HG03103 (cell line): ENCODE results near the gene CCDC148.

Experiments used
- ATAC-seq: cut with Tn5 transposase; IDR thresholded peaks from one replicate; pipeline ENCODE4 v1.9.1; 2021; ENCODE audit warnings: low read depth; ENCODE audit not compliant: unreplicated experiment

The CCDC148 gene

DNA sequence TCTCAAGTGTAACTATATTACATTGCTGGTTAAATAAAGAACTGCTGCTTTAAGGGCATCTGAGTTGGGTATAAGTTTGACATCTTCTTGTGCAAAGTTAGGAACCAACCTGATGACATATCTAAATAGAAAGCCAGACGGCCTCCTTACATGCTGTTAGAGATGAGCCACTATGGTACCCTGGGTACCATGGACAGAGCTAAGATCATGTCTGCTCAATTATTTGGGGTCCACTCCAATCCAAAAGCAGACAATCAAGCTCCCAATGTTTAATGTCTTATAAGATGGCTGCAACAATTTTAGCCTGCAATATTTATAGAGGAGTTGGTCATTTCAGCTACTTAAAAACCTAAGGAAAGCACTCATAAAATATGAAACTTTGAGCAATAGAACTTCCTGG is 268.6 kb downstream of the CCDC148 start:
- ATAC-seq = no peak

GRCh38 chr2:158184556-158185343 is 271.8 kb downstream of the CCDC148 start:
- ATAC-seq = no peak

GRCh38 chr2:158184001-158184400 is 272.6 kb downstream of the CCDC148 start:
- no peak for ATAC-seq

- no peak for ATAC-seq
Measured at GRCh38 chr2:158182676-158183295, 273.8 kb downstream of the CCDC148 start.

DNA sequence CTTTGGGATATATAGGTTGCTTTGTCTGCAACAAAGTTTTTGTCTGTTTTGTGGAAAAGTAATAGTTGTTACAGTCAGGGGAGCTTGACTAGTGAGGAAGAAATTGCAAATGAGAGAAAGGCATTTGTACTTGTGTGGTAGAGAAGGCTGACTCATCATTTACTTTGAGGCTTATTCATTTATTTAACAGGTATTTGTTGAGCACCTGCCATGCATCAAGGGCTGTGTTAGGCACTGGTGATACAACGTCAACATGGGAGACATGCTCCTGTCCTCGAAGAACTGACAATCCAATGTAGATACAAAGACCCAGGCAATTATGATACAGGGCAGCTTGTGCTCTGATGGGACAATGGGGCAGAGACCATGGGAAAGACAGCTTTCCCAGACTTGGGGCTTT is 275.4 kb downstream of the CCDC148 start:
- no peak for ATAC-seq

DNA sequence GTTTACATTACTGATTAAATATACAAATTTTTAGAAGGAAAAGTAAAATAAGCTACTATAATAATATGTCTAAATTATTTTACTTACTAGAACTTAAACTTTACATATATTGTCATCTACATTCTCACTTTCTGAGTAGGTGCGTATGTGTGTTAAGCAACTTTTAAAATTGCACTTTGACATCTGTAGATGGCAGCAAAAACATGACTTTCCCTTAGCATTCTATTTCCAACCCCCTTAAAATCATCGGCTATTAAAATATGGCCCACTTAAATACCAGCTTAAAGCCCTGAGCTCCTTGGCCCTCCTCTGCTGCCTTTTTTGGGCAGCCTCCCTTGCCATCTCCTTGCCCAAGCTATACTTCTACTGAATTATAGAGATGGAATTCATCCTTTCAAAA is 276.9 kb downstream of the CCDC148 start:
- ATAC-seq = no peak

GRCh38 chr2:158178646-158179045 is 277.9 kb downstream of the CCDC148 start:
- ATAC-seq = no peak

- ATAC-seq = no peak
Measured at GRCh38 chr2:158174956-158175355, 281.6 kb downstream of the CCDC148 start.

DNA sequence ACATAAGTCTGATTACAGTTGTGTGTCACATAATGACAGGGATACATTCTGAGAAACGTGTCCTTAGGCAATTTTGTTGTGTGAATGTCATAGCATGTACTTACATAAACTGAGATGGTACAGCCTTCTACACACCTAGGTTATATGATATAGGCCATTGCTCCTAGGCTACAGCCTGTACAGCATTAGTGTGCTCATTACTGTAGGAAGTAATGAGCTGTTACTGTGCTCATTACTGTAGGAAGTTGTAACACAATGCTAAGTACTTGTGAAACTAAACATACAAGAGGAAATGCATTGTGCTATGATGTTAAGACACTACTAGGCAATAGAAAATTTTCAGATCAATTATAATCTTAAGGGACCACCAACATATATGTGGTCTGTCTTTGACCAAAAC is 282.1 kb downstream of the CCDC148 start:
- no peak for ATAC-seq

GRCh38 chr2:158172719-158173118 is 283.8 kb downstream of the CCDC148 start:
- ATAC-seq = no peak

DNA sequence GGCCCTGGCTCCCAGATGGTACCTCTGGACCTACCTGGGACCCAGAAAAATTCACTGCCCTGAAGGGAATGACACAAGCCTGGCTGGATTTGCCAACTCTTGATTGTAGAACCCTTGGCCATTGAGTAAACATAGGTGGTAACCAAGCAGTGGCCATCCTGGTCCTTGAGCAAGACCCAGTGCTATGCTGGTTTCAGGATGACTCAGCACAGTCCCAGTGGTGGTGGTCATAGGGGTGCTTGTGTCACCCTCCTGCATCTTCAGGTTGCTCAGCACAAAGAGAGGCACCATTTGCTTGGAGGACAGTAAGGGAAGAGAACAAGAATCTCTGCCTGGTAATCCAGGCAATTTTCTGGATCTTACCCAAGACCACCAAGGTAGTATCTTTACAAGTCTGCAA is 302.0 kb downstream of the CCDC148 start:
- ATAC-seq = no peak

DNA sequence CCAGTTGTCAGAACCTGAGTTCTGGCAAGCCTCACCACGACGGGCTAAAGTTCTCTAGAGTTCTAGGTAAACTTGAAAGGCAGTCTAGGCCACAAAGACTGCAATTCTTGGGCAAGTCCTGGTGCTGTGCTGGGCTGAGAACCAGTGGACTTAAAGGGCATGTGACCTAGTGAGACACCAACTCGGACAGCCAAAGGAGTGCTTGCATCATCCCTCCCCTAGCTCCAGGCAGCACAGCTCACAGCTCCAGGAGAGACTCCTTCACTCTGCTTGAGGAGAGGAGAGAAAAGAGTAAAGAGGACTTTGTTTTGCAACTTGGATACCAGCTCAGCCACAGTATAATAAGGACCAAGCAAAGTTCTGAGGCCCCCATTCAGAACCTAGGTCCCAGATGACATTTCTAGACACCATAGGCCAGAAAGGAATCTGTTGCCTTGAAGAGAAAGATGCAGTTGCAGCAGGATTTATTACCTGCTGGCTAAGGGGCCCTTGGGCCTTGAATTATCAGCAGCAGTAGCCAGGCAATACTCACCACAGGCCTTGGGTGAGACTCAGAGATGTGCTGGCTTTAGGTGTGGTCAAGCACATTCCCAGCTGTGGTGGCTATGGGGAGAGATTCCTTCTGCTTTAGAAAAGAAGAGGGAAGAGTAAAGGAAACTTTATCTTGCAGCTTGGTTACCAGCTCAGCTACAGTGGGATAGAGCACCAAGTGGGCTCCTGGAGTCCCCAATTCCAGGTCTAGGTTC is 303.1 kb downstream of the CCDC148 start:
- no peak for ATAC-seq

- no peak for ATAC-seq
Measured at GRCh38 chr2:158144914-158145625, 311.5 kb downstream of the CCDC148 start.

DNA sequence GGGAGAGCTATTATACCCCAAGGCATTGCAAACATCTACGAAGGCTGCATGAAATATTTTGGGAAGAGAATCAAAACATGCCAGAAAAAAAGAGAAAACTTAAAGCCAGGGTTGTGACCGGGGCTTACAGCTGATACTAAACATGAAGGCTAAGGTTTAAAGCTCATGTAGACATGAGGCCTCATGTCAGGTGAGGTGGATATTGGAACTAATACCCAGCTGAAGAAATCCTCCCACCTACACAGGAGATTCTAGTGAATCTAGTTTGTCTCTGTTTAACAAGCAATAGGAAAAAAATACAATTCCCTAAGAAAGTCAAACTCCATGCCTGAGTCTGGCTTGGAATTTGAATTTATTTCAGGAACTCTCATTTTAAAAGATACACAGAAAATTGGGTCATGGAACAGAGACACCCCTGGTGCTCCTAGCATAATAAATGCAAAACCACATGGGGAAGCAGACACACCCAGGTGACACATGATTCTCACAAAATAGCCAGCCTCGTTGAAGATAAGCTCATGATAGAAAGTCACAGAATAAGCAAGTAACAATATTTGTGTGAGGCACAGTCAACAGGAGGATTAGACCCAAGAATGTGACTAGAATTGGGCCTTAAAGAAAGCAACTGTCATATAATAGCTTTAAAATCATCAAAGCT is 312.7 kb downstream of the CCDC148 start:
- ATAC-seq = no peak

GRCh38 chr2:158142568-158143332 is 313.8 kb downstream of the CCDC148 start:
- no peak for ATAC-seq

GRCh38 chr2:158142165-158142564 is 314.4 kb downstream of the CCDC148 start:
- no peak for ATAC-seq

- no peak for ATAC-seq
Measured at GRCh38 chr2:158140201-158140600, 316.4 kb downstream of the CCDC148 start.

GRCh38 chr2:158138255-158138654 is 318.3 kb downstream of the CCDC148 start:
- ATAC-seq = no peak

GRCh38 chr2:158135096-158135495 is 321.5 kb downstream of the CCDC148 start:
- no peak for ATAC-seq

DNA sequence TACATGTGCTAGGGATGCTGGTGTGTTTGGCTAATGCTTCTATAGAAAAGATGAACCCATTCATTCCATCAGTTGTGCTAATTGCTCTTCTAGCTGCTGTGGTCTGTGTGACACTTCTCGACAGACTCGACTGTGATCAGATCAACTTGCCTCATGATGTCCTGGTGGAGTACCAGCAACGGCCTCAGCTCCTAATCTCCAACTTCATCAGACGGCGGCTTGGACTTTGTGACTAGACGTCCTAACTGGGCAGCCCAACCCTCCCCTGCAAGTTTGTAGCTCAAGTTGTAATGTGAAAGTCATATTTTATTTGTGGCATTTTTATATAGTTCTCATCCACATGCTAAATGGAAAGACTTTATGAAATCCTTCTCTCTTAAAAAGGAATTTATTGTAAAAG is 321.9 kb downstream of the CCDC148 start:
- ATAC-seq = no peak
